ENCODE measurements around the gene OR11H6. TPM values are rescaled to one million over a fixed set of nuclear protein-coding genes. Genes with fewer than 3 reads are reported as not detected.
"Not testable (repeated sequence)": the region's sequence is repeated elsewhere in the genome, so short reads cannot be mapped to it uniquely, and the experiment has no call there.

Gene OR11H6
- polyA plus RNA-seq, 1 experiment: not detected

GRCh38 chr14:20262642-20263128 lies 39.2 kb downstream of the OR11H6 start:
- Histone ChIP-seq H3K27ac (ENCODE audit: low read depth, low read length) (no peak overlapping the region), H3K27me3 (ENCODE audit: control insufficient read depth, insufficient read depth, low read length) (no peaks in the 10 kb centered on the region), H3K9me3 (ENCODE audit: control insufficient read depth, insufficient read depth, low read length) (no peaks in the 10 kb centered on the region), H3K4me3 (ENCODE audit: low read depth, low read length) (no peak overlapping the region)
- CTCF ChIA-PET: no interaction called here
- POLR2A ChIA-PET: no interaction called here
- TF ChIP-seq, protein P1, sequence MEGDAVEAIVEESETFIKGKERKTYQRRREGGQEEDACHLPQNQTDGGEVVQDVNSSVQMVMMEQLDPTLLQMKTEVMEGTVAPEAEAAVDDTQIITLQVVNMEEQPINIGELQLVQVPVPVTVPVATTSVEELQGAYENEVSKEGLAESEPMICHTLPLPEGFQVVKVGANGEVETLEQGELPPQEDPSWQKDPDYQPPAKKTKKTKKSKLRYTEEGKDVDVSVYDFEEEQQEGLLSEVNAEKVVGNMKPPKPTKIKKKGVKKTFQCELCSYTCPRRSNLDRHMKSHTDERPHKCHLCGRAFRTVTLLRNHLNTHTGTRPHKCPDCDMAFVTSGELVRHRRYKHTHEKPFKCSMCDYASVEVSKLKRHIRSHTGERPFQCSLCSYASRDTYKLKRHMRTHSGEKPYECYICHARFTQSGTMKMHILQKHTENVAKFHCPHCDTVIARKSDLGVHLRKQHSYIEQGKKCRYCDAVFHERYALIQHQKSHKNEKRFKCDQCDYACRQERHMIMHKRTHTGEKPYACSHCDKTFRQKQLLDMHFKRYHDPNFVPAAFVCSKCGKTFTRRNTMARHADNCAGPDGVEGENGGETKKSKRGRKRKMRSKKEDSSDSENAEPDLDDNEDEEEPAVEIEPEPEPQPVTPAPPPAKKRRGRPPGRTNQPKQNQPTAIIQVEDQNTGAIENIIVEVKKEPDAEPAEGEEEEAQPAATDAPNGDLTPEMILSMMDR (IDR thresholded peaks at IDR 0.05; ENCODE audit: low read depth, low read length): no peak
- DNase-seq (ENCODE audit: low read depth, low spot score): no peak

- H3K27me3 ChIP-seq (ENCODE audit: control insufficient read depth, insufficient read depth, low read length); POLR2A ChIA-PET; H3K27ac ChIP-seq (ENCODE audit: low read depth, low read length); H3K4me3 ChIP-seq (ENCODE audit: low read depth, low read length); CTCF ChIA-PET; H3K9me3 ChIP-seq (ENCODE audit: control insufficient read depth, insufficient read depth, low read length); DNase-seq (ENCODE audit: low read depth, low spot score): not testable (repeated sequence)
These were observed 40.9 kb downstream of the OR11H6 start for GRCh38 chr14:20264361-20264760.

- TF ChIP-seq, protein P1 (IDR thresholded peaks at IDR 0.05; ENCODE audit: low read depth, low read length): no peak
- Histone ChIP-seq H3K4me3 (ENCODE audit: low read depth, low read length) (no peak overlapping the region), H3K9me3 (ENCODE audit: control insufficient read depth, insufficient read depth, low read length) (no peaks in the 10 kb centered on the region), H3K27ac (ENCODE audit: low read depth, low read length) (no peak overlapping the region), H3K27me3 (ENCODE audit: control insufficient read depth, insufficient read depth, low read length) (no peaks in the 10 kb centered on the region)
- CTCF ChIA-PET: no interaction called here
- no peak for DNase-seq (ENCODE audit: low read depth, low spot score)
- POLR2A ChIA-PET: no interaction called here
These were observed 50.6 kb downstream of the OR11H6 start for GRCh38 chr14:20274062-20274461.

Small RNAs within 50 kb of the gene (small RNA-seq; reads per million reads assigned to genes)
- not detected for gene GTF2IP22 (ENCODE audit: insufficient read length, low read depth)

Other genes starting within 250 kb of the OR11H6 start
- not detected in 2 replicates for gene OR4K15, start 248.1 kb upstream of the OR11H6 start, polyA plus RNA-seq (2011; rRNA removed)
- gene OR4Q2, start 221.5 kb upstream of the OR11H6 start, polyA plus RNA-seq (2011; rRNA removed): not detected in 2 replicates
- gene OR4K14, start 204.4 kb upstream of the OR11H6 start, polyA plus RNA-seq (2011; rRNA removed): not detected in 2 replicates
- gene OR4K13, start 187.7 kb upstream of the OR11H6 start, polyA plus RNA-seq (2011; rRNA removed): not detected in 2 replicates
- not detected in 2 replicates for gene OR4L1, start 163.7 kb upstream of the OR11H6 start, polyA plus RNA-seq (2011; rRNA removed)
- gene OR4K17, start 113.0 kb upstream of the OR11H6 start, polyA plus RNA-seq (2011; rRNA removed): not detected in 2 replicates
- not detected in 2 replicates for gene OR4N5, start 84.9 kb upstream of the OR11H6 start, polyA plus RNA-seq (2011; rRNA removed)
- gene OR11G2, start 32.8 kb upstream of the OR11H6 start, polyA plus RNA-seq (2011; rRNA removed): not detected in 2 replicates
- not detected in 2 replicates for gene OR11H7, start 5.3 kb downstream of the OR11H6 start, polyA plus RNA-seq (2011; rRNA removed)
- not detected in 2 replicates for gene OR11H4, start 15.6 kb downstream of the OR11H6 start, polyA plus RNA-seq (2011; rRNA removed)
- gene TTC5, start 82.2 kb downstream of the OR11H6 start, polyA plus RNA-seq (2011; rRNA removed): 20.0 and 23.5 TPM in 2 replicates
- gene CCNB1IP1, start 109.6 kb downstream of the OR11H6 start, polyA plus RNA-seq (2011; rRNA removed): 54.2 and 69.2 TPM in 2 replicates
- gene PARP2, start 119.9 kb downstream of the OR11H6 start, polyA plus RNA-seq (2011; rRNA removed): 11.8 and 12.3 TPM in 2 replicates
- gene TEP1, start 189.8 kb downstream of the OR11H6 start, polyA plus RNA-seq (2011; rRNA removed): 18.6 and 18.8 TPM in 2 replicates
- 0.06 and 0.09 TPM in 2 replicates for gene KLHL33, start 212.5 kb downstream of the OR11H6 start, polyA plus RNA-seq (2011; rRNA removed)
- 23.6 and 29.2 TPM in 2 replicates for gene OSGEP, start 231.1 kb downstream of the OR11H6 start, polyA plus RNA-seq (2011; rRNA removed)
- 240 and 274 TPM in 2 replicates for gene APEX1, start 231.5 kb downstream of the OR11H6 start, polyA plus RNA-seq (2011; rRNA removed)
- 24.5 and 29.9 TPM in 2 replicates for gene PIP4P1, start 237.7 kb downstream of the OR11H6 start, polyA plus RNA-seq (2011; rRNA removed)
- 23.1 and 25.3 TPM in 2 replicates for gene PNP, start 245.7 kb downstream of the OR11H6 start, polyA plus RNA-seq (2011; rRNA removed)